ENCODE results near the gene KCNIP3.

- TF ChIP-seq POLR2A (IDR thresholded peaks at IDR 0.05) (no peak), CTCF (IDR thresholded peaks at IDR 0.05) (no peak)
Measured at GRCh38 chr2:95326433-95327140, 29.4 kb downstream of the KCNIP3 start.

Data from lower leg skin (tissue), 3 donors.